Loucy (cell line): ENCODE data around the gene RBM19.

ENCODE experiments used
- EZH2phosphoT487 ChIP-seq: fragments of 200-600 bp; IDR thresholded peaks from 2 replicates; pipeline ENCODE4 v1.6.1; 2018; ENCODE audit warnings: antibody characterized with exemption, mild to moderate bottlenecking, moderate library complexity, borderline replicate concordance
- TF ChIP-seq, protein P1 (sequence below): fragments of 200-600 bp; sonication (generic); conservative IDR thresholded peaks from 2 replicates; pipeline ENCODE4 v1.5.1; 2014; ENCODE audit warnings: mild to moderate bottlenecking, antibody characterized with exemption, low read length

DNA sequence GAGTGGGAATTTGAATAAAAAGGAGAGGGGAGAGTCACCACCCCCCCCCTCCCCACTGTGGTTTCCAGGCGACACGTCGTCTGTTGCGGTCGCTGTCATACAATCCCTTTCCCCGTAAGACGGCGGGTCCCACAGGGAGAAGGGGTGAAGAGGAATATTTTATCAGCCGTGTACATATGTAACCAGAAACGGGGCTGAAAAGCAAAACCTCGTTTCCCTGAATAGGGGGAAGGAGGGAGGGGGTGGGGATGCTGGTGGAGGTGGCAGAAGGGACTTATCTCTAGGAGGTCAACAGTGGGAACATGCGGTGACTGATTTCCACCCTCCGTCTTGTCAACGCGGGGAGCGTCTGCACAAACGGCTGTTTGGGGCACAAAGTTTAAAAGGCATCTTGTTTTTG, 171.4 kb downstream of the RBM19 start:
- TF ChIP-seq, protein P1, sequence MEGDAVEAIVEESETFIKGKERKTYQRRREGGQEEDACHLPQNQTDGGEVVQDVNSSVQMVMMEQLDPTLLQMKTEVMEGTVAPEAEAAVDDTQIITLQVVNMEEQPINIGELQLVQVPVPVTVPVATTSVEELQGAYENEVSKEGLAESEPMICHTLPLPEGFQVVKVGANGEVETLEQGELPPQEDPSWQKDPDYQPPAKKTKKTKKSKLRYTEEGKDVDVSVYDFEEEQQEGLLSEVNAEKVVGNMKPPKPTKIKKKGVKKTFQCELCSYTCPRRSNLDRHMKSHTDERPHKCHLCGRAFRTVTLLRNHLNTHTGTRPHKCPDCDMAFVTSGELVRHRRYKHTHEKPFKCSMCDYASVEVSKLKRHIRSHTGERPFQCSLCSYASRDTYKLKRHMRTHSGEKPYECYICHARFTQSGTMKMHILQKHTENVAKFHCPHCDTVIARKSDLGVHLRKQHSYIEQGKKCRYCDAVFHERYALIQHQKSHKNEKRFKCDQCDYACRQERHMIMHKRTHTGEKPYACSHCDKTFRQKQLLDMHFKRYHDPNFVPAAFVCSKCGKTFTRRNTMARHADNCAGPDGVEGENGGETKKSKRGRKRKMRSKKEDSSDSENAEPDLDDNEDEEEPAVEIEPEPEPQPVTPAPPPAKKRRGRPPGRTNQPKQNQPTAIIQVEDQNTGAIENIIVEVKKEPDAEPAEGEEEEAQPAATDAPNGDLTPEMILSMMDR: no peak
- no peak for TF ChIP-seq EZH2phosphoT487
